Measurements from ENCODE around the gene HDDC2.

HDDC2 gene

GRCh38 chr6:125269328-125269985 is 32.3 kb downstream of the HDDC2 start:
- no peak for DNase-seq (ENCODE audit: low spot score)

- DNase-seq (ENCODE audit: low spot score): no peak
Observed at GRCh38 chr6:125268765-125269164, 33.0 kb downstream of the HDDC2 start.

- no peak for DNase-seq (ENCODE audit: low spot score)
Observed at GRCh38 chr6:125267806-125268523, 33.8 kb downstream of the HDDC2 start.

DNA sequence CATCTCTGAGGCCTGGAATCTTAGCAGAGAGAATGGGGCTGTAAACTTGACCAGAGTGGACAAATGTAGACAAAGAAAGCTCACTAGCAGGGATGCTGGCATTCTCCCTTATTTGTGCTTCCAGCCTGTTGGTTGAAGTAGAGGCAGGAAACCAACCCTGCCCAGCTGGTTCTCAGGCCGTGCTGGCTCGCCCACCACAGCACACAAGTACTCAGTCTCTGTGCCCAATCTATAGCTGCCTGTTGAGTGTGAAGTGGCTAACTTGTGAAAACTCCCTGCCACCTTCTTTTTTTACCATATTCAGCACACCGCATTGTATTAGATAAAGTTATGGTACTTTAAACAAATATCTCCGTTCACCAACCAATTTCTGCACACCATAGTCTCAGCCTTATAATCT is 37.3 kb downstream of the HDDC2 start:
- no peak for DNase-seq (ENCODE audit: low spot score)

DNA sequence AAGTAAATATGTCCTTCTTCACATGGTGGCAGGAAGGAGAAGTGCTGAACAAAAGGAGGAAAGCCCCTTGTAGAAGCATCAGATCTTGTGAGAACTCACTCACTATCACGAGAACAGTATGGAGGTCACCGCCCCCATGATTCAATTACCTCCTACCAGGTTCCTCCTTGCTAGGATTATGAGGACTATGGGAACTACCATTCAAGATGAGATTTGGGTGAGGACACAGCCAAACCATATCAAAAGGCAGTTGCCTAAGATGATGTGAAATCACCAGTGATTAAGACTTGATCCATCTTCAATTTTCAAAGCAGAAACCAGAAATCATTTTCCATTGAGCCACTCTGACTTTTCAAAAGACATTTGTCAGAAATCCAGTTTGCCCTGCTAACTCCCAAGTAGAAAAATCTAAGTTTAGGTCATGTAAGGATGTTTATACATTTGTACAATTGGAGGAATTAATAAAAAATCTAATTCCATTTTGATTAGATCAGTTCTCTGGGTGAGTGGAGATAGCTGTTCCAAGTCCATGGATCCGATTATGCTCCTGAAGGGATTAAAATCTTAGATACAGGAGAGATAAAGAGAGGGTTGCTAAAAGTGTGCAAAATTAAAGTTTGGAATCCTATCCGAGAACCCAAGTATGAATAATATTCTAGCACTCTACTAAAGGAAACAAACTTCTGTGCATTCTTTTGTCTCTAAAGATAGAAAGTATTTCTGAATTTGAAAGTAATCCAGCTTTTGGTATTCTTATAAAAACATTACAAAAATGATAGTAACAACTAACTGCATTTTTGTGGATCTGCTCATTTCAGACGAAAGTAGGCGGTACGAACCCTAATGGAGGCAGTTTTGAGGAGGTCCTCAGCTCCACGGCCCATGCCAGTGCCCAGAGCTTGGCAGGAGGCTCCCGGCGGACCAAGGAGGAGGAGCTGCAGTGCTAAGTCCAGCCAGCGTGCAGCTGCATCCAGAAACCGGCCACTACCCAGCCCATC is 39.5 kb downstream of the HDDC2 start:
- no peak for DNase-seq (ENCODE audit: low spot score)

GRCh38 chr6:125259354-125259736 is 42.4 kb downstream of the HDDC2 start:
- no peak for DNase-seq (ENCODE audit: low spot score)

- no peak for DNase-seq (ENCODE audit: low spot score)
Observed at GRCh38 chr6:125258651-125259353, 43.0 kb downstream of the HDDC2 start.

DNA sequence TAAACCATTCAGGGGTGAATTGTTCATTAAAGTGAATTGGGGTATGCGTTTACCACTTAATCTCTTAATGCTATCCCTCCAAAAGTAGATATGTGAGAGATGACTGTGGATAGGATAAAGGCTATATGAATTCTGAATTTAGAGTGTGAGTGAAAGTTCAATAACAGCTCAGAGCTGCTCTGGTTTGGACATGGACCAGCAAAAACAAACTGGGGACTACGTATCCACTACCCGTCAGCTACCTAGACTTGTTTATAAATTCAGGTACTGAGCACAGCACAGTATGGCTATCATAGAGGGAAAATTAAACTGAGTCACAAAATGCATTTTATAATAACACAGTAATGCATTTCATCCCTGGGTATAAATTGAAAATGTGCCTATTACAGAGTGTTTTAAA is 44.4 kb downstream of the HDDC2 start:
- DNase-seq (ENCODE audit: low spot score): no peak

GRCh38 chr6:125255201-125255600 is 46.6 kb downstream of the HDDC2 start:
- DNase-seq (ENCODE audit: low spot score): no peak

- no peak for DNase-seq (ENCODE audit: low spot score)
Observed at GRCh38 chr6:125254321-125254720, 47.4 kb downstream of the HDDC2 start.

GRCh38 chr6:125253881-125254280 is 47.9 kb downstream of the HDDC2 start:
- no peak for DNase-seq (ENCODE audit: low spot score)

DNA sequence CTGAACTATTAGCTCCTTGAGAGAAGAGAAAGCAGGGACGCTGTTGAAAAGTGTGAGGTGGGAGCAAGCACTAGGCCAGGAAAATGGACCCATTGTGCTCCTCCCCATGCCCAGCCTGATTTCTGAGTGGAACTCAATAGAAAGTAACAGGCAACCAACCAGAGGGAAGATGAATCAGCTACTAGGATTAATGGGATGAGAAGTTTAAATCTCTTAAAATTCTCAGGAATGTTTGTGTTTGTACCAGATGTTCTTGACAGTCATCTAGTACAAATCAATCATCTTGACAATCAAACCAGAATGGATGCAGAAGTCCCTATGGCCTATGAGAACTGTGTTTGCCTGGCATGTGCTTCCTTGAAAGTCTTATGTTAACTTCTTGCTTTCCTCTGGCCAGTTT is 48.9 kb downstream of the HDDC2 start:
- no peak for DNase-seq (ENCODE audit: low spot score)

GRCh38 chr6:125251516-125252220 is 50.1 kb downstream of the HDDC2 start:
- DNase-seq (ENCODE audit: low spot score): no peak

DNA sequence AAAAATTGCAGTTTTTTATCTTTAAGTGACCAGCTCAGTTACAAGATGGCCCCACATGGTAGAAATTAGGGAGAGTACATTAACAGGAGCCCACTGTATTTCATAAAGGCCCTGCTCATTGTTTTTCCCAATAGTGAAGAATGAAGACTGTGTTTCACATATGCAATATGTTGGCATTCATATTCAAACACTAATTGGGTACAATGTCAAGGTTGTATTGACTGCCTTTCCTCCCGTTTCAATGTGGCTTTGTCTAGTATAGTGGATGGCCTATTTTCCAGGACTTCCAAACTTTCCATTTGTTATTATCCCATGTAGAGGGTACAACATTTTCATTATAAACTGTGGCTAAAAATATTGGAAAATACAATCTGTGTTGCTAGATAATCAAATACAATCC is 51.3 kb downstream of the HDDC2 start:
- no peak for DNase-seq (ENCODE audit: low spot score)

DNA sequence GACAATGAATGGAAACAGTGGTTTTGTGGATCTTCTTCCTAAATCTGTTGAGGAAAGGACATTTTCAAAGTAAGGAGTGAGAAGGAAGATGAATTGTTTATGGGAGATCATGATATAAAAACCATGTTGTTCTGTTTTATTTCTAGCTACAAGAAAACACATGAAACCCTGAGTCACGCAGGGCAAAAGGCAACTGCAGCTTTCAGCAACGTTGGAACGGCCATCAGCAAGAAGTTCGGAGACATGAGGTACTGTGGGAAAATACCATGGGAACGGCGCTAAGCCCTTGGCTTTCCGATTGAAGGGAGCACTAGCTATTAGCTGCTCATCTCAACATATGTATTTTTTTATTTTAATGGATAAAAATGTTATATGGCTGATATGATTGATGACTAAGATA is 53.6 kb downstream of the HDDC2 start:
- DNase-seq (ENCODE audit: low spot score): no peak

GRCh38 chr6:125246566-125246965 is 55.2 kb downstream of the HDDC2 start:
- DNase-seq (ENCODE audit: low spot score): no peak

DNA sequence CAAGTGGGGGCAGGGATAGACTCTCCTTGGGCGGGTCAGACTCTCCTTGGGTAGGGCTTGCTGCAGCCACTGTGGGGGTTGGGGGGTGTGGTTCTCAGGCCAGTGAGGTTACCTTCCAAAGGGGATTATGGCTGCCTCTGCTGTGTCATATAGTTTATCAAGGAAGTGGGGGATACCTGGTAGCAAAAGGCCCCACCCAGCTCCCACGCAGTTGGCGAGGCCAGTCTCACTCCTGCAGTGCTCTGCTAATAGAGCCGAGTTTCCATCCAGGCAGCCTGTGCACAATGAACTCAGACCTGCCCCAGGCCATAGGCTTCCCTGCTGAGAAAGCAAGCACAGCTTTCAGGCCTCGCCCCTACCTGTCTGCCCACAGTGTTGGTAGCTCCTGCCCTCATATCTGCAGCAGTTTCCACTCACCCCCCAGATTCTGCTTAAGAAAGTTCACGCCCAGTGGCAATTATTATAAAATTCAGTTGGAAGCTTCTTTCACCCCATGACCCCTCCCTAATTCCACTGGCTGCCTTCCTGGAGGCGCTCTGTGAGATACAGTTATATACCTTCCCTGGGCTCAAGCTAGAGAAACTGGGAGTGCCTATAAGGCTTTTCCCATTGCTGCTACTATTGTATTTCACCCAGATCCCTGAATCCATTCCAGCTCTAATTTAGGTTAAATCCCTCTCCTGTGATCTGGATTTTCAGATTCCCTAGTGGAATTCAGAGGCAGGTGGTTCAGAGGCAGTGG is 56.1 kb downstream of the HDDC2 start:
- no peak for DNase-seq (ENCODE audit: low spot score)

- DNase-seq (ENCODE audit: low spot score): no peak
Observed at GRCh38 chr6:125245109-125245508, 56.7 kb downstream of the HDDC2 start.

DNA sequence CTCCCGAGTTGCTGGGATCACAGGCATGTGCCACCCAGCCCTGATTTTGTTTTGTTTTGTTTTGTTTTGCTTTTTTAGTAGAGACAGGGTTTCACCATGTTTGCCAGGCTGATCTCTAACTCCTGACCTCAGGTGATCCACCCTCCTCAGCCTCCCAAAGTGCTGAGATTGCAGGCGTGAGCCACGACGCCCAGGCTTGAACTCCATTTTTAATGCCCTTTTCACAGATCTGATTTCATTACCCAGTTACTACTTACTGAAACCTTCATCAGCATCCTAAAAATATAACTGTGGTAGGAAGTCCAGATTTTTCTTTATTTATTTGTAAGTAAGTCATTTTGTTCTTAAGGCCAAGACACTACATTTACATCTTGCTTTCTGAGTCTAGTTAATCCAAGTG is 64.0 kb downstream of the HDDC2 start:
- DNase-seq (ENCODE audit: low spot score): no peak

- no peak for DNase-seq (ENCODE audit: low spot score)
Observed at GRCh38 chr6:125236536-125237327, 65.0 kb downstream of the HDDC2 start.

Data from germinal center (tissue), 1 donor.